H1 (cell line): Measurements from ENCODE around the gene SMURF2. TPM values are rescaled to one million over a fixed set of nuclear protein-coding genes. Genes with fewer than 3 reads are reported as not detected.

Experiments
- CTCF ChIA-PET: fragments of 300-600 bp; sonication (Branson Sonifier 250); formaldehyde crosslinking; loops from one replicate; lab custom pipeline; 2021; ENCODE audit not compliant: partially characterized antibody; lab: Charles Lee
- POLR2A ChIA-PET: fragments of 300-600 bp; sonication (Branson Sonifier 250); formaldehyde crosslinking; loops from one replicate; lab custom pipeline; 2021; ENCODE audit warnings: inconsistent platforms; ENCODE audit not compliant: partially characterized antibody; lab: Charles Lee
- DNase-seq, 2 experiments: peaks; one replicate each; pipeline versions ENCODE4 v3.0.0 to v3.0.0-alpha.2; 2010 to 2022; ENCODE audit warnings: low spot score in 2 of 2, low read depth in 1 of 2, mixed read lengths in 1 of 2
- FAIRE-seq: peaks from 2 replicates; lab custom pipeline; 2011; peaks lifted over from hg19 to GRCh38; lab: Jason Lieb, UNC
- H2AFZ ChIP-seq: 2 replicates; pipeline ENCODE4 v1.8.1; 2012; ENCODE audit warnings: low read length, inconsistent platforms
- H2AK5ac ChIP-seq: 2 replicates; pipeline ENCODE4 v1.6.1; 2013; ENCODE audit warnings: low read depth, low read length
- H2BK120ac ChIP-seq: replicated peaks from 2 replicates; pipeline ENCODE3; 2013; ENCODE audit warnings: low read depth, low read length, inconsistent platforms
- H2BK12ac ChIP-seq: 2 replicates; pipeline ENCODE4 v1.6.1; 2013; ENCODE audit warnings: low read depth, low read length
- H2BK15ac ChIP-seq: 2 replicates; pipeline ENCODE4 v1.6.1; 2013; ENCODE audit warnings: low read length
- H2BK20ac ChIP-seq: 2 replicates; pipeline ENCODE4 v1.6.1; 2013; ENCODE audit warnings: low read length
- H2BK5ac ChIP-seq: 2 replicates; pipeline ENCODE4 v1.6.1; 2013; ENCODE audit warnings: low read depth, low read length
- H3K14ac ChIP-seq: 2 replicates; pipeline ENCODE4 v1.6.1; 2013; ENCODE audit warnings: inconsistent platforms; ENCODE audit not compliant: insufficient read length
- H3K18ac ChIP-seq: 2 replicates; pipeline ENCODE4 v1.6.1; 2013; ENCODE audit warnings: low read length; ENCODE audit errors: extremely low read depth
- H3K23ac ChIP-seq: 2 replicates; pipeline ENCODE4 v1.6.1; 2013; ENCODE audit warnings: inconsistent platforms; ENCODE audit not compliant: insufficient read length
- H3K23me2 ChIP-seq: 2 replicates; pipeline ENCODE4 v1.6.1; 2013; ENCODE audit warnings: low read depth, low read length
- H3K27ac ChIP-seq: 2 replicates; pipeline ENCODE4 v1.6.1; 2011; ENCODE audit warnings: low read depth, low read length, inconsistent platforms
- H3K27me3 ChIP-seq, 4 experiments: replicated peaks in 1 of 4; 1 replicate in 1 of 4; 2 replicates in 3 of 4; pipeline versions ENCODE4 v1.6.1 to v1.8.1; 2011 to 2013; ENCODE audit warnings: low read length in 3 of 4, mild to moderate bottlenecking in 3 of 4, inconsistent platforms in 2 of 4, mixed read lengths in 2 of 4, moderate library complexity in 1 of 4; ENCODE audit not compliant: control insufficient read depth in 3 of 4, insufficient read depth in 3 of 4; ENCODE audit errors: extremely low read depth in 1 of 4
- H3K36me3 ChIP-seq, 4 experiments: 2 replicates each; pipeline versions ENCODE4 v1.6.1 to v1.8.1; 2011 to 2013; ENCODE audit warnings: mild to moderate bottlenecking in 4 of 4, low read length in 3 of 4, moderate library complexity in 2 of 4, control low read depth in 1 of 4, inconsistent platforms in 1 of 4; ENCODE audit not compliant: insufficient read depth in 4 of 4, control insufficient read depth in 2 of 4
- H3K4ac ChIP-seq: replicated peaks from 2 replicates; pipeline ENCODE3; 2013; ENCODE audit warnings: low read length, low read depth, mixed read lengths, inconsistent platforms; ENCODE audit not compliant: insufficient read length
- H3K4me1 ChIP-seq, 4 experiments: replicated peaks in 1 of 4; 1 replicate in 1 of 4; 2 replicates in 3 of 4; pipeline versions ENCODE4 v1.6.1 to v1.8.1; 2011 to 2013; ENCODE audit warnings: low read length in 3 of 4, inconsistent platforms in 2 of 4, mixed read lengths in 1 of 4; ENCODE audit not compliant: insufficient read depth in 4 of 4, control insufficient read depth in 3 of 4
- H3K4me2 ChIP-seq, 2 experiments: 2 replicates each; pipeline versions ENCODE4 v1.6.1 to v1.8.1; 2011 to 2013; ENCODE audit warnings: low read depth in 2 of 2, low read length in 2 of 2, control low read depth in 1 of 2, inconsistent platforms in 1 of 2, mild to moderate bottlenecking in 1 of 2; ENCODE audit not compliant: insufficient read depth in 1 of 2
- H3K4me3 ChIP-seq, 4 experiments: fragments of 200-600, 300-600 bp in 1 of 4; sonication (generic), shearing (Covaris generic), sonication (Bioruptor Twin) in 1 of 4; 2 replicates each; pipeline versions ENCODE4 v1.5.1 to v1.8.1; 2011 to 2016; ENCODE audit warnings: low read length in 4 of 4, low read depth in 3 of 4, control low read depth in 2 of 4, inconsistent platforms in 2 of 4, mild to moderate bottlenecking in 2 of 4, mixed read lengths in 1 of 4, moderate library complexity in 1 of 4; ENCODE audit not compliant: insufficient read depth in 2 of 4; ENCODE audit errors: extremely low read depth in 1 of 4
- H3K56ac ChIP-seq: replicated peaks from 2 replicates; pipeline ENCODE3; 2013; ENCODE audit warnings: low read depth, mild to moderate bottlenecking, mixed read lengths, low read length, inconsistent platforms; ENCODE audit not compliant: insufficient read length
- H3K79me1 ChIP-seq: 2 replicates; pipeline ENCODE4 v1.6.1; 2013; ENCODE audit warnings: low read depth, low read length, control low read depth
- H3K79me2 ChIP-seq, 2 experiments: 2 replicates each; pipeline versions ENCODE4 v1.6.1 to v1.8.1; 2012 to 2013; ENCODE audit warnings: low read length in 2 of 2, mild to moderate bottlenecking in 2 of 2, inconsistent platforms in 1 of 2; ENCODE audit not compliant: insufficient read depth in 2 of 2, control insufficient read depth in 1 of 2
- H3K9ac ChIP-seq, 4 experiments: replicated peaks in 1 of 4; 1 replicate in 1 of 4; 2 replicates in 3 of 4; pipeline versions ENCODE4 v1.6.1 to v1.8.1; 2011 to 2013; ENCODE audit warnings: low read depth in 3 of 4, low read length in 3 of 4, control low read depth in 2 of 4, mild to moderate bottlenecking in 2 of 4, moderate library complexity in 2 of 4, inconsistent platforms in 1 of 4; ENCODE audit errors: extremely low read depth in 1 of 4
- H3K9me3 ChIP-seq, 2 experiments: 2 replicates each; pipeline versions ENCODE4 v1.6.1 to v1.8.1; 2012 to 2013; ENCODE audit warnings: mild to moderate bottlenecking in 2 of 2, moderate library complexity in 2 of 2, control low read depth in 1 of 2, inconsistent platforms in 1 of 2, low read depth in 1 of 2, low read length in 1 of 2, mixed read lengths in 1 of 2; ENCODE audit not compliant: insufficient read depth in 2 of 2
- H4K20me1 ChIP-seq, 2 experiments: replicated peaks in 1 of 2; 2 replicates each; pipeline versions ENCODE3 to v1.8.1; 2011 to 2013; ENCODE audit warnings: inconsistent platforms in 2 of 2, low read length in 2 of 2, mild to moderate bottlenecking in 1 of 2; ENCODE audit not compliant: insufficient read depth in 2 of 2, control insufficient read depth in 1 of 2
- H4K5ac ChIP-seq: 2 replicates; pipeline ENCODE4 v1.6.1; 2013; ENCODE audit warnings: low read length, low read depth, mixed read lengths, inconsistent platforms; ENCODE audit not compliant: insufficient read length
- H4K8ac ChIP-seq: 2 replicates; pipeline ENCODE4 v1.8.0; 2013; ENCODE audit warnings: mild to moderate bottlenecking, moderate library complexity, low read length, inconsistent platforms; ENCODE audit not compliant: insufficient read depth; ENCODE audit errors: extremely low read depth
- H4K91ac ChIP-seq: replicated peaks from 2 replicates; pipeline ENCODE3; 2013; ENCODE audit warnings: low read length, mixed read lengths, inconsistent platforms; ENCODE audit not compliant: insufficient read length
- ATF2 ChIP-seq: IDR thresholded peaks from 2 replicates; pipeline ENCODE4 v1.6.1; 2012; ENCODE audit warnings: low read length, inconsistent platforms
- CBX5 ChIP-seq: fragments of 300-800, 300-1000 bp; sonication (generic); IDR thresholded peaks from 2 replicates; pipeline ENCODE4 v1.7.1; 2016; ENCODE audit warnings: antibody characterized with exemption, low read length, low read depth
- CTBP2 ChIP-seq: IDR thresholded peaks from 2 replicates; pipeline ENCODE4 v1.7.0; 2011; ENCODE audit warnings: borderline replicate concordance, mild to moderate bottlenecking, moderate library complexity, mixed read lengths, low read length; ENCODE audit not compliant: insufficient read depth, insufficient read length
- EZH2 ChIP-seq: fragments of 200-600 bp; sonication (generic); IDR thresholded peaks from 2 replicates; pipeline ENCODE4 v1.7.1; 2012; ENCODE audit warnings: low read depth, mild to moderate bottlenecking, moderate library complexity, low read length, inconsistent platforms; ENCODE audit not compliant: severe bottlenecking
- GABPA ChIP-seq: IDR thresholded peaks from 2 replicates; pipeline ENCODE4 v1.6.1; 2011; ENCODE audit warnings: mild to moderate bottlenecking, low read length, moderate library complexity, borderline replicate concordance; ENCODE audit not compliant: insufficient read depth
- POLR2AphosphoS5 ChIP-seq: IDR thresholded peaks from 2 replicates; pipeline ENCODE4 v1.6.1; 2011; ENCODE audit warnings: low read depth, low read length
- RBBP5 ChIP-seq: IDR thresholded peaks from 2 replicates; pipeline ENCODE4 v1.7.1; 2012; ENCODE audit warnings: low read depth, mild to moderate bottlenecking, inconsistent platforms, low read length, moderate library complexity, borderline replicate concordance
- RNF2 ChIP-seq: fragments of 200-900, 300-1000 bp; sonication (generic); IDR thresholded peaks from 2 replicates; pipeline ENCODE4 v1.7.1; 2016; ENCODE audit warnings: borderline replicate concordance, low read depth, mild to moderate bottlenecking, antibody characterized with exemption, low read length; ENCODE audit not compliant: poor library complexity, severe bottlenecking; ENCODE audit errors: missing control alignments
- SAP30 ChIP-seq: fragments of 300-600 bp; sonication (generic); IDR thresholded peaks from 2 replicates; pipeline ENCODE4 v1.7.1; 2012; ENCODE audit warnings: low read length, moderate library complexity, mild to moderate bottlenecking, inconsistent platforms; ENCODE audit not compliant: insufficient read depth, insufficient replicate concordance
- TAF7 ChIP-seq: optimal IDR thresholded peaks from 2 replicates; pipeline ENCODE3; 2011; ENCODE audit warnings: low read depth, mild to moderate bottlenecking, inconsistent platforms, low read length, moderate library complexity, borderline replicate concordance
- TCF12 ChIP-seq: IDR thresholded peaks from 2 replicates; pipeline ENCODE4 v1.6.1; 2011; ENCODE audit warnings: low read depth, mild to moderate bottlenecking, low read length
- WGBS, 2 experiments: shearing (Covaris generic) in 1 of 2; methylation state at CpG; one replicate each; pipeline versions ENCODE4 v1.1.6 to v1.1.7; 2013 to 2015; ENCODE audit warnings: low lambda C conversion rate in 2 of 2, mixed read lengths in 2 of 2, inconsistent platforms in 1 of 2, low coverage in 1 of 2, missing lambda C conversion rate in 1 of 2; ENCODE audit not compliant: insufficient replicate concordance in 2 of 2, insufficient coverage in 1 of 2, insufficient read length in 1 of 2; ENCODE audit errors: extremely low coverage in 1 of 2, missing lambda C conversion rate in 1 of 2; 5-methylcytosine and 5-hydroxymethylcytosine counted together
- polyA plus RNA-seq, 7 experiments: library from polyadenylated mRNA; depleted of rRNA in 3 of 7; stranded (reverse) in 5 of 7; unstranded in 2 of 7; fragments of >200 nt in 5 of 7; fragments of 200-250 nt in 2 of 7; gene quantifications; 1 replicate in 5 of 7; 2 replicates in 1 of 7; 4 replicates in 1 of 7; pipeline versions ENCODE4 v1.2.1 to v1.2.3, GENCODE V29; 2011 to 2013; ENCODE audit warnings: missing spikeins in 2 of 7, mixed read lengths in 2 of 7
- total RNA-seq: library from RNA; stranded (reverse); fragmentation: NEBNext Ultra II Directional; extraction: Animal tissue kit (Norgen Biotek cat#: 25700); gene quantifications from 2 replicates; pipeline ENCODE4 v1.2.1, GENCODE V29; 2021

The SMURF2 gene
- total and polyA plus RNA-seq, 2 of the 8 experiments (the other 6 are each of a cell fraction or from before 2014, with no cell fraction given), result 7.2 to 29.2 TPM

GRCh38 chr17:64546716-64547115 lies 115.4 kb downstream of the SMURF2 start:
- ChIA-PET CTCF (interaction anchor here (0.9 to 3.1 kb wide), 4 partner anchors 13 to 193 kb away, joined by 3 to 13 read pairs (median 4); no protein-coding TSS in a partner anchor), POLR2A (interaction anchor here (1.0 to 2.9 kb wide), 3 partner anchors 8 to 48 kb away, joined by 5 to 22 read pairs (median 7); partner anchors contain the start of genes CEP95 and DDX5)
- no peaks in the 10 kb centered on the region for H3K79me2 ChIP-seq
- H2AK5ac ChIP-seq, result no peak overlapping the region
- H3K9ac ChIP-seq, result no peak overlapping the region
- H2BK5ac ChIP-seq, result no peak overlapping the region
- no peak overlapping the region for H4K91ac ChIP-seq
- H3K23me2 ChIP-seq, result no peaks in the 10 kb centered on the region
- no peaks in the 10 kb centered on the region for H3K27me3 ChIP-seq
- no peak overlapping the region for H2BK15ac ChIP-seq
- no peaks in the 10 kb centered on the region for H3K79me1 ChIP-seq
- H4K8ac ChIP-seq, result no peak overlapping the region
- DNase-seq (no peak), FAIRE-seq (no peak)
- H4K20me1 ChIP-seq, result peaks cover 0 to 2% of the 10 kb centered on the region in 2 experiments
- no peak overlapping the region for H3K27ac ChIP-seq
- H3K18ac ChIP-seq, result no peak overlapping the region
- no peak overlapping the region for H3K4me2 ChIP-seq
- peaks cover 0 to 4% (median 0%) of the 10 kb centered on the region in 4 experiments; a peak in 2 of 7 replicates for H3K4me1 ChIP-seq
- H3K4ac ChIP-seq, result no peak overlapping the region
- 91% methylated on average over 7 of the region's 7 CpGs; no CpG with 5 or more reads in 1 of the 2 experiments for WGBS, 2 experiments
- H3K36me3 ChIP-seq, result peaks cover 0 to 23% (median 0%) of the 10 kb centered on the region in 4 experiments; a peak in 1 of 8 replicates
- H4K5ac ChIP-seq, result no peak overlapping the region
- H2BK120ac ChIP-seq, result no peak overlapping the region
- no peak overlapping the region for H2BK12ac ChIP-seq
- no peak overlapping the region for H3K56ac ChIP-seq
- no peak overlapping the region for H3K23ac ChIP-seq
- no peak overlapping the region for H3K14ac ChIP-seq
- no peak overlapping the region for H2BK20ac ChIP-seq
- no peak overlapping the region for H2AFZ ChIP-seq
- no peaks in the 10 kb centered on the region for H3K9me3 ChIP-seq
- H3K4me3 ChIP-seq, result no peak overlapping the region
- TF ChIP-seq EZH2 (no peak), SAP30 (no peak), CTBP2 (no peak), CBX5 (no peak), TAF7 (no peak), TCF12 (no peak), GABPA (no peak), POLR2AphosphoS5 (no peak), RBBP5 (no peak), ATF2 (no peak), RNF2 (no peak)
